PC-9 (cell line): ENCODE data around the gene ADARB2. TPM values are rescaled to one million over a fixed set of nuclear protein-coding genes. Genes with fewer than 3 reads are reported as not detected.

Experiments
- BruUV-seq: library from RNA; stranded (reverse); fragments of 400-500 nt; replicated peaks from 2 replicates; lab custom pipeline; 2021; lab: Mats Ljungman, UMichigan
- CTCF ChIA-PET: fragments of 300-600 bp; sonication (Branson Sonifier 250); formaldehyde crosslinking; loops from one replicate; lab custom pipeline; 2022; ENCODE audit warnings: antibody characterized with exemption; lab: Charles Lee
- POLR2A ChIA-PET: fragments of 300-600 bp; sonication (Branson Sonifier 250); formaldehyde crosslinking; loops from one replicate; lab custom pipeline; 2022; ENCODE audit warnings: antibody characterized with exemption; ENCODE audit not compliant: unreplicated experiment; lab: Charles Lee
- DNase-seq, 2 experiments: peaks; one replicate each; pipeline versions ENCODE4 v3.0.0 to v3.0.0-alpha.2; 2015 to 2022; ENCODE audit warnings: mixed read lengths in 1 of 2
- H2AFZ ChIP-seq: fragments of 200-600 bp; sonication (generic); 2 replicates; pipeline ENCODE4 v1.8.1; 2017; ENCODE audit warnings: antibody characterized with exemption
- H3F3A ChIP-seq: fragments of 200-600 bp; sonication (generic); 2 replicates; pipeline ENCODE4 v1.8.1; 2017; ENCODE audit warnings: antibody characterized with exemption, mild to moderate bottlenecking, low read depth; ENCODE audit not compliant: insufficient read depth
- H3K27ac ChIP-seq: fragments of 200-600 bp; sonication (generic); 2 replicates; pipeline ENCODE4 v1.6.1; 2016; ENCODE audit warnings: mixed run types
- H3K27me3 ChIP-seq: fragments of 200-600 bp; sonication (generic); 2 replicates; pipeline ENCODE4 v1.6.1; 2016; ENCODE audit warnings: low read depth, mixed run types; ENCODE audit not compliant: insufficient read depth
- H3K36me3 ChIP-seq: fragments of 200-600 bp; sonication (generic); 2 replicates; pipeline ENCODE4 v1.6.1; 2016; ENCODE audit warnings: low read depth, mixed run types
- H3K4me1 ChIP-seq: fragments of 200-600 bp; sonication (generic); replicated peaks from 2 replicates; pipeline ENCODE4 v1.6.1; 2016; ENCODE audit warnings: mixed run types; ENCODE audit not compliant: insufficient read depth
- H3K4me2 ChIP-seq: fragments of 200-600 bp; sonication (generic); 2 replicates; pipeline ENCODE4 v1.6.1; 2017; ENCODE audit warnings: mixed run types
- H3K4me3 ChIP-seq: fragments of 200-600 bp; sonication (generic); 2 replicates; pipeline ENCODE4 v1.6.1; 2016; ENCODE audit warnings: mixed run types
- H3K79me2 ChIP-seq: fragments of 200-600 bp; sonication (generic); 2 replicates; pipeline ENCODE4 v1.6.1; 2017; ENCODE audit warnings: low read depth, mixed run types
- H3K9me2 ChIP-seq: fragments of 200-600 bp; sonication (generic); 2 replicates; pipeline ENCODE4 v1.8.1; 2017; ENCODE audit warnings: mild to moderate bottlenecking; ENCODE audit not compliant: insufficient read depth
- H3K9me3 ChIP-seq: fragments of 200-600 bp; sonication (generic); 2 replicates; pipeline ENCODE4 v1.8.1; 2016; ENCODE audit warnings: low read depth; ENCODE audit not compliant: insufficient read depth
- H4K20me1 ChIP-seq: fragments of 200-600 bp; sonication (generic); 2 replicates; pipeline ENCODE4 v1.8.1; 2017; ENCODE audit not compliant: insufficient read depth
- EZH2 ChIP-seq: fragments of 200-600 bp; sonication (generic); IDR thresholded peaks from 2 replicates; pipeline ENCODE4 v1.8.0; 2017; ENCODE audit warnings: antibody characterized with exemption, low read depth
- intact Hi-C: fragments of 100-400 bp; cut with micrococcal nuclease; formaldehyde crosslinking; loops from one replicate; pipeline ENCODE4 v1.10.0; 2022; ENCODE audit not compliant: unreplicated experiment
- total RNA-seq: library from RNA; stranded (reverse); gene quantifications from 2 replicates; pipeline ENCODE4 v1.2.3, GENCODE V29; 2021
- TF ChIP-seq, protein P1 (sequence below): fragments of 200-600 bp; sonication (generic); conservative IDR thresholded peaks from 2 replicates; pipeline ENCODE4 v1.6.1; 2017; ENCODE audit warnings: mixed run types, antibody characterized with exemption, mild to moderate bottlenecking, moderate library complexity

The ADARB2 gene
- total RNA-seq, 1 experiment from 2014 or later: not detected

- intact Hi-C loops: no loop called here
These were observed 63.6 kb downstream of the ADARB2 start for GRCh38 chr10:1673568-1674345.

DNA sequence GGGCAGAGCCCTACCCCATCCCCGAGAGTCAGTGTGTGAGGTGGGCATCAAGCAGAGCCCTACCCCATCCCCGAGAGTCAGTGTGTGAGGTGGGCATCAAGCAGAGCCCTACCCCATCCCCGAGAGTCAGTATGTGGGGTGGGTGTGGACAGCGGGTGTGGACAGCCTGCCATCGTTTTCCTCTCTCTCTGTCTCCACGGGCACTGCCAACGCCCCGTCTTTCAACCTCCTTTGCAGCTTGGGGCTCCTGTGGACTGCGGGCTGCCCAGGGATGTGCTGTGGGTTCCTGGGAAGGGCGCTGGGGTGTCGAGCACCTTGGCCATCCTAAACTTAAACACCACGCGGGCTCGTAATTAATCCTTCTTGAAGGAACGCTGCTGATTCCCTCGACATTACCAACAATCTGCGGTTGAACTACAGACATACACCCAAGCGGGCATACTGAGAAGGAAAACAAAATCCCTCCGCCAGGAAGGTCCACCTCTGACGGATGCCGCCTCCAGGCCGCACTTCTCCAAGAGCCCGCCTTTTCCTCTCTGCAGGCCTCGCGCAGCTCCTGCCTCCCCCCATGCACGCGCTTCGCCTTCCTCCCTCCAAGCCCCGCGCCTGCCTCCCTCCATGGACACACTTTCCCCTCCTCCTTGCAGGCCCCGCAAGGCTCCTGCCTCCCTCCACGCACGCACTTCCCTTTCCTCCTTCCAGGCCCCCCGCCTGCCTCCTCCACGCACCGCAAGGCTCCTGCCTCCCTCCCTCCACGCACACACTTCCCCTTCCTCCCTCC is 65.1 kb downstream of the ADARB2 start:
- CTCF ChIA-PET: no interaction called here
- Histone ChIP-seq H3K27ac (no peak overlapping the region), H3K4me1 (no peaks in the 10 kb centered on the region), H3K4me3 (no peak overlapping the region), H3K9me3 (no peaks in the 10 kb centered on the region), H3K36me3 (no peaks in the 10 kb centered on the region), H3K27me3 (peaks cover 45% of the 10 kb centered on the region), H3K79me2 (no peaks in the 10 kb centered on the region), H3K9me2 (no peaks in the 10 kb centered on the region), H4K20me1 (no peaks in the 10 kb centered on the region), H3F3A (no peaks in the 10 kb centered on the region), H3K4me2 (no peak overlapping the region), H2AFZ (no peak overlapping the region)
- no TSS peak for BruUV-seq
- no peak for DNase-seq
- no peak for TF ChIP-seq EZH2
- TF ChIP-seq, protein P1, sequence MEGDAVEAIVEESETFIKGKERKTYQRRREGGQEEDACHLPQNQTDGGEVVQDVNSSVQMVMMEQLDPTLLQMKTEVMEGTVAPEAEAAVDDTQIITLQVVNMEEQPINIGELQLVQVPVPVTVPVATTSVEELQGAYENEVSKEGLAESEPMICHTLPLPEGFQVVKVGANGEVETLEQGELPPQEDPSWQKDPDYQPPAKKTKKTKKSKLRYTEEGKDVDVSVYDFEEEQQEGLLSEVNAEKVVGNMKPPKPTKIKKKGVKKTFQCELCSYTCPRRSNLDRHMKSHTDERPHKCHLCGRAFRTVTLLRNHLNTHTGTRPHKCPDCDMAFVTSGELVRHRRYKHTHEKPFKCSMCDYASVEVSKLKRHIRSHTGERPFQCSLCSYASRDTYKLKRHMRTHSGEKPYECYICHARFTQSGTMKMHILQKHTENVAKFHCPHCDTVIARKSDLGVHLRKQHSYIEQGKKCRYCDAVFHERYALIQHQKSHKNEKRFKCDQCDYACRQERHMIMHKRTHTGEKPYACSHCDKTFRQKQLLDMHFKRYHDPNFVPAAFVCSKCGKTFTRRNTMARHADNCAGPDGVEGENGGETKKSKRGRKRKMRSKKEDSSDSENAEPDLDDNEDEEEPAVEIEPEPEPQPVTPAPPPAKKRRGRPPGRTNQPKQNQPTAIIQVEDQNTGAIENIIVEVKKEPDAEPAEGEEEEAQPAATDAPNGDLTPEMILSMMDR: no peak
- POLR2A ChIA-PET: no interaction called here
- intact Hi-C loops: no loop called here

More at GRCh38 chr10:1673568-1674345, 63.6 kb downstream of the ADARB2 start:
- H3F3A ChIP-seq: no peaks in the 10 kb centered on the region
- no peaks in the 10 kb centered on the region for H4K20me1 ChIP-seq
- no peak overlapping the region for H3K4me2 ChIP-seq
- CTCF ChIA-PET: no interaction called here
- DNase-seq: no peak
- H3K9me3 ChIP-seq: no peaks in the 10 kb centered on the region
- H2AFZ ChIP-seq: no peak overlapping the region
- H3K36me3 ChIP-seq: no peaks in the 10 kb centered on the region
- BruUV-seq: no TSS peak
- peaks cover 50% of the 10 kb centered on the region for H3K27me3 ChIP-seq
- TF ChIP-seq, protein P1: no peak
- TF ChIP-seq EZH2: no peak
- H3K4me3 ChIP-seq: no peak overlapping the region
- H3K79me2 ChIP-seq: no peaks in the 10 kb centered on the region
- H3K27ac ChIP-seq: no peak overlapping the region
- no peaks in the 10 kb centered on the region for H3K9me2 ChIP-seq
- POLR2A ChIA-PET: no interaction called here
- no peaks in the 10 kb centered on the region for H3K4me1 ChIP-seq

GRCh38 chr10:1671366-1672000 is 65.8 kb downstream of the ADARB2 start:
- no peaks in the 10 kb centered on the region for H3K9me3 ChIP-seq
- no peaks in the 10 kb centered on the region for H3K36me3 ChIP-seq
- no TSS peak for BruUV-seq
- no peaks in the 10 kb centered on the region for H3K79me2 ChIP-seq
- peaks cover 49% of the 10 kb centered on the region for H3K27me3 ChIP-seq
- ChIA-PET POLR2A (no interaction called here), CTCF (no interaction called here)
- no peak overlapping the region for H3K4me2 ChIP-seq
- intact Hi-C loops: no loop called here
- H4K20me1 ChIP-seq: no peaks in the 10 kb centered on the region
- no peak overlapping the region for H2AFZ ChIP-seq
- TF ChIP-seq, protein P1: no peak
- no peak for TF ChIP-seq EZH2
- H3K4me1 ChIP-seq: no peaks in the 10 kb centered on the region
- H3K9me2 ChIP-seq: no peaks in the 10 kb centered on the region
- H3K27ac ChIP-seq: no peak overlapping the region
- DNase-seq: no peak
- H3K4me3 ChIP-seq: no peak overlapping the region
- no peaks in the 10 kb centered on the region for H3F3A ChIP-seq
